ENCODE data around the gene SIVA1.

The SIVA1 gene

DNA sequence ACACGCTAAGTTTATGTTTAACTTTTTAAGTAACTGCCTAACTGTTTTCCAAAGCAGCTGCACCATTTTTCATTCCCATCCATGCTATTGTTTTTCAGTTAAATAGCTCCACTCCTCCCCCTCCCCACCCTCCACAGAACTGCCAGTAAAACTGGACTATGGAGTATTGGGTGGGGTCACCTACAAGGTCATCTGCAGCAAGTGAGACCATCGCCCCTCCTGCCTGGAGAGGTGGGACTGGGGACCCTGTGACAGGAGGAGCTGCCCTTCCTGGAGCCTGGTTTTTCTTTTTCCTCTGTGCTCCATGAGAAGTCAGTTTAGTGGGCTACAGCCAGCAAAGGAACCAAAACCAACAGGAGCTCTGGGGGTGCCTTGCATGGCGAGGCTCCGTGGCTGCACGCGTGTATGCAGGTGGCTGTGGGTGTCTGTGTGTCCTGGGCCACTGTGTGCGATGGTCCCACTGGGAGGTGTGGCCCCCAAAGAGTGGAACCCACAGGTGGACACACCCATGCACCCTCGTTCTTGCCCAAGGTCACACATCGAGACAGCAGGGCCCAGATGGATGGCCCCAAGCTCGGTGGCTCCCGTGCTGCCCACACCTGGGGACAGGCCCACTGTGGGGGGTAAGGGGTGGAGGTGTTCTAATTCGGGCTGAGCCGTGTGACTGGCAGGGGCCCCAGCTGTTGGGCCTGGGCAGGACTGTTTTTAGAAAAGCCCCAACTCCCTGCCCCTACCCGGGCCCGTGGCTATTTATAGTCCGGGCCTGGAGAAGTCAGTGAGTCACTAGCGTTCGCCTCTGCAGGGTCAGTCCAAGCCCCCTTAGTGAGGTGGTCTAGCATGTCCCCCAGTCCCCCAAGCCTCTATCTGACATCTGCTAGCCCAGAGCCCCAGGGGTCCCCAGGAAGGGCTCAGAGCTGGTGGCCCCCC lies 31.2 kb upstream of the SIVA1 start:
- Histone ChIP-seq H3K9ac (ENCODE audit: low read depth, low read length) (no peak overlapping the region), H3K4me3 (ENCODE audit: low read depth, low read length) (no peak overlapping the region), H3K27me3 (ENCODE audit: control insufficient read depth, insufficient read depth, low read length) (no peaks in the 10 kb centered on the region; the same call in none of the 2 replicates), H3K9me3 (ENCODE audit: control insufficient read depth, insufficient read depth, low read length) (no peaks in the 10 kb centered on the region), H3K36me3 (ENCODE audit: control insufficient read depth, insufficient read depth, low read length) (no peaks in the 10 kb centered on the region), H3K27ac (ENCODE audit: low read depth, low read length) (no peak overlapping the region), H3K4me1 (ENCODE audit: control insufficient read depth, insufficient read depth, low read length) (peaks cover 11% of the 10 kb centered on the region; the same call in 1 of the 2 replicates)

- Histone ChIP-seq H3K9me3 (ENCODE audit: control insufficient read depth, insufficient read depth, low read length) (no peaks in the 10 kb centered on the region), H3K36me3 (ENCODE audit: control insufficient read depth, insufficient read depth, low read length) (no peaks in the 10 kb centered on the region)
Observed at GRCh38 chr14:104722938-104723650, 29.9 kb upstream of the SIVA1 start.

GRCh38 chr14:104723651-104724406 lies 29.1 kb upstream of the SIVA1 start, which contains the start of gene ADSS1:
ADSS1 (plus strand) TSS chr14:104724229; CDS start chr14:104724271, 42 bp downstream.
- Histone ChIP-seq H3K27me3 (ENCODE audit: control insufficient read depth, insufficient read depth, low read length) (no peaks in the 10 kb centered on the region; the same call in none of the 2 replicates), H3K4me1 (ENCODE audit: control insufficient read depth, insufficient read depth, low read length) (peaks cover 11% of the 10 kb centered on the region; the same call in 1 of the 2 replicates), H3K9ac (ENCODE audit: low read depth, low read length) (no peak within 1 kb of the TSS), H3K36me3 (ENCODE audit: control insufficient read depth, insufficient read depth, low read length) (no peaks in the 10 kb centered on the region), H3K27ac (ENCODE audit: low read depth, low read length) (no peak within 1 kb of the TSS), H3K9me3 (ENCODE audit: control insufficient read depth, insufficient read depth, low read length) (no peaks in the 10 kb centered on the region), H3K4me3 (ENCODE audit: low read depth, low read length) (peak within 1 kb of the TSS; percentile 79)

More at GRCh38 chr14:104722938-104723650, 29.9 kb upstream of the SIVA1 start:
- Histone ChIP-seq H3K9ac (ENCODE audit: low read depth, low read length) (no peak overlapping the region), H3K27ac (ENCODE audit: low read depth, low read length) (no peak overlapping the region), H3K4me3 (ENCODE audit: low read depth, low read length) (no peak overlapping the region), H3K4me1 (ENCODE audit: control insufficient read depth, insufficient read depth, low read length) (peaks cover 11% of the 10 kb centered on the region; the same call in 1 of the 2 replicates), H3K27me3 (ENCODE audit: control insufficient read depth, insufficient read depth, low read length) (no peaks in the 10 kb centered on the region; the same call in none of the 2 replicates)

DNA sequence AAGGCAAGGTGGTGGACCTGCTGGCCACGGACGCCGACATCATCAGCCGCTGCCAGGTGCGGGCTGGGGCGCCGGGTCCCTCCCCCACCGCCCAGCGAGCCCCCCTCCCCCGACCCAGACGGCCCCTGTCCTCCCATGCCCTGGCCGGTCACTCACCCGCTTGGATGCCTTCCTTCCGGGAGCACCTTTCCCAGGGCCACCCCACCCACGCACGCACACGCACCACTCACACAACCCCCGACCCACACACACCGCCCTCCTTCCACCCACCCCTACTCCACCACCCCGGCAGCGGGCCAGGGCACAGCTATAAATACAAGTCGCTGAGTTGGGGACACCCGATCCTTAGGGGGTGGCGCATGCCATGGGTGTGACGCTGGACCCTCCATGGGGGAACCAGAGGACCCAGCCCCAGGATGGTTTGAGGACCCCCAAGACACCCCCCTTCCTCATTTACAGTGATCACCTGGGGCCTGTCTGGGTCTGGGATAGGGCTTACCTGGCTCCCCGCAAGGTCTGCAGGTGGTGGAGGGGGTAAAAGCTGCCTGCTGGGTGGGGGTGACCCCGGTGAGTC lies 28.5 kb upstream of the SIVA1 start:
- Histone ChIP-seq H3K36me3 (ENCODE audit: control insufficient read depth, insufficient read depth, low read length) (no peaks in the 10 kb centered on the region), H3K4me3 (ENCODE audit: low read depth, low read length) (peak overlapping the region; percentile 79), H3K27ac (ENCODE audit: low read depth, low read length) (no peak overlapping the region), H3K9me3 (ENCODE audit: control insufficient read depth, insufficient read depth, low read length) (no peaks in the 10 kb centered on the region), H3K9ac (ENCODE audit: low read depth, low read length) (no peak overlapping the region), H3K27me3 (ENCODE audit: control insufficient read depth, insufficient read depth, low read length) (no peaks in the 10 kb centered on the region; the same call in none of the 2 replicates), H3K4me1 (ENCODE audit: control insufficient read depth, insufficient read depth, low read length) (peaks cover 11% of the 10 kb centered on the region; the same call in 1 of the 2 replicates)

- H3K27ac ChIP-seq (ENCODE audit: low read depth, low read length) = no peak overlapping the region
- no peaks in the 10 kb centered on the region; the same call in none of the 2 replicates for H3K27me3 ChIP-seq (ENCODE audit: control insufficient read depth, insufficient read depth, low read length)
- H3K4me1 ChIP-seq (ENCODE audit: control insufficient read depth, insufficient read depth, low read length) = peaks cover 11% of the 10 kb centered on the region; the same call in 1 of the 2 replicates
- H3K36me3 ChIP-seq (ENCODE audit: control insufficient read depth, insufficient read depth, low read length) = no peaks in the 10 kb centered on the region
- no peaks in the 10 kb centered on the region for H3K9me3 ChIP-seq (ENCODE audit: control insufficient read depth, insufficient read depth, low read length)
- peak overlapping the region; percentile 79 for H3K4me3 ChIP-seq (ENCODE audit: low read depth, low read length)
- H3K9ac ChIP-seq (ENCODE audit: low read depth, low read length) = no peak overlapping the region
Observed at GRCh38 chr14:104724981-104725771, 27.8 kb upstream of the SIVA1 start.

DNA sequence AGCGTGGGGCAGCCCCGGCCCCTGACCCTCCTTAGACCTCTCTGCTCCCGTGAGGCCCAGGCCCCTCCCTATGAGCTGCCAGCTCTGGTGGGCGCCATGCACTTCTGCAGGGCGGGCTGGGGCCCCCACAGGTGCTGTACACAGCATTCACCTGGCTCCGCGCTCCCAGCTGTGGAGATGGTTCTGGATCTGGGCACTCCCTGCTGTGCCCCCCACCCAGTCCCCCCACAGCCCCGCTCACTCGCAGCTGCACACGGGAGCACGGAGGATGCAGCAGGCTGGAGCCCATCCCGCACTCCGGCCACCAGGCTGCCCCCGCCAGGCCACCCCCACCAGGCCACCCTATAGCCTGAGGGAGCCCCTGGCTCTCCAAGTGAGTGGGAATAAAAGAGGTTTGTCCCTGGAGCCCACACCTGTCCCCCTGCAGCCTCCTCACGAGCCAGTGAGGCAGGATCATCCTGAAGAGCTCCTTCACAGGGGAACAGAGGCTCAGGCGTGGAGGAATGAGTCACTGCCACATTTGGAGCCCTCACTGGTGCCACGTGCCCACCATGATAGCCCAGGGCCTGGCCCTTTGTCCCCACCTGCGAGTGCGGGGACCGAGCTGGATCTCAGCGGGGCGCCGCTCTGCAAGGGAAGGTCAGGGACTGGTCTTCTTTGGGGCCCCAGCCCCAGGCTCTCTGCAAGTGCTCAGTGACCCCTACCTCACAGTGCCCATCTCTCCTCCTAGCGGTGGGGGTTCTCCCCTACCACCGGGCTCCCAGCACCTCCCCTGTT lies 27.0 kb upstream of the SIVA1 start:
- Histone ChIP-seq H3K9ac (ENCODE audit: low read depth, low read length) (no peak overlapping the region), H3K4me1 (ENCODE audit: control insufficient read depth, insufficient read depth, low read length) (peaks cover 11% of the 10 kb centered on the region; the same call in 1 of the 2 replicates), H3K9me3 (ENCODE audit: control insufficient read depth, insufficient read depth, low read length) (no peaks in the 10 kb centered on the region), H3K4me3 (ENCODE audit: low read depth, low read length) (no peak overlapping the region; the same call in 1 of the 2 replicates), H3K27ac (ENCODE audit: low read depth, low read length) (no peak overlapping the region), H3K27me3 (ENCODE audit: control insufficient read depth, insufficient read depth, low read length) (no peaks in the 10 kb centered on the region; the same call in none of the 2 replicates), H3K36me3 (ENCODE audit: control insufficient read depth, insufficient read depth, low read length) (no peaks in the 10 kb centered on the region)

- no peaks in the 10 kb centered on the region for H3K9me3 ChIP-seq (ENCODE audit: control insufficient read depth, insufficient read depth, low read length)
- no peak overlapping the region for H3K4me3 ChIP-seq (ENCODE audit: low read depth, low read length)
- no peak overlapping the region for H3K9ac ChIP-seq (ENCODE audit: low read depth, low read length)
- no peaks in the 10 kb centered on the region for H3K36me3 ChIP-seq (ENCODE audit: control insufficient read depth, insufficient read depth, low read length)
- peaks cover 11% of the 10 kb centered on the region; the same call in 1 of the 2 replicates for H3K4me1 ChIP-seq (ENCODE audit: control insufficient read depth, insufficient read depth, low read length)
- no peak overlapping the region for H3K27ac ChIP-seq (ENCODE audit: low read depth, low read length)
- no peaks in the 10 kb centered on the region; the same call in none of the 2 replicates for H3K27me3 ChIP-seq (ENCODE audit: control insufficient read depth, insufficient read depth, low read length)
Observed at GRCh38 chr14:104726600-104727451, 26.1 kb upstream of the SIVA1 start.

DNA sequence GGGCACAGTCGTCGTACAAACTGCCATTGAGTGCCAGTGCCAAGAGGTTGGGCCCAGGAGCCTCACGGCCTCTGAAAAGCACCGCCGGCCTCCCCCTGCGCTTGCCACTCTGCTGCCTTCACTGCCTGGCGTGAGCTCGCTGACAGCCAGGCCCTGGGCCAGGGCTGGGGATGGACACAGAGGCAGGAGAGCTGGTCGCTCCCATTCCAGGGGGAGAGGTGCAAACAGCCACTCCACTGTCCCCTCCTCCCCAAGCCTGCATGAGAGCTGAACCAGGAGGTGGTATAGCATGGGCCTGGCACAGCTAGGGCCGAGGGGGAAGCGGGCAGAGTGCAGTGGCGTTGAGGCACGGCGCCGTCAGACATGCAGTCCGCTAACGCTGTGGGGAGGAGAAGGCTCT lies 24.3 kb upstream of the SIVA1 start:
- H3K9ac ChIP-seq (ENCODE audit: low read depth, low read length) = no peak overlapping the region
- H3K4me1 ChIP-seq (ENCODE audit: control insufficient read depth, insufficient read depth, low read length) = peaks cover 11% of the 10 kb centered on the region; the same call in 1 of the 2 replicates
- H3K27ac ChIP-seq (ENCODE audit: low read depth, low read length) = no peak overlapping the region
- no peaks in the 10 kb centered on the region for H3K9me3 ChIP-seq (ENCODE audit: control insufficient read depth, insufficient read depth, low read length)
- H3K4me3 ChIP-seq (ENCODE audit: low read depth, low read length) = no peak overlapping the region
- H3K36me3 ChIP-seq (ENCODE audit: control insufficient read depth, insufficient read depth, low read length) = no peaks in the 10 kb centered on the region
- H3K27me3 ChIP-seq (ENCODE audit: control insufficient read depth, insufficient read depth, low read length) = no peaks in the 10 kb centered on the region
